ENCODE results near the gene OPCML. TPM values are rescaled to one million over a fixed set of nuclear protein-coding genes. Genes with fewer than 3 reads are reported as not detected.

The OPCML gene
- polyA plus RNA-seq, 1 donor (not counting 4 experiments of a cell fraction or from before 2014, with no cell fraction given) = 0.04 TPM

DNA sequence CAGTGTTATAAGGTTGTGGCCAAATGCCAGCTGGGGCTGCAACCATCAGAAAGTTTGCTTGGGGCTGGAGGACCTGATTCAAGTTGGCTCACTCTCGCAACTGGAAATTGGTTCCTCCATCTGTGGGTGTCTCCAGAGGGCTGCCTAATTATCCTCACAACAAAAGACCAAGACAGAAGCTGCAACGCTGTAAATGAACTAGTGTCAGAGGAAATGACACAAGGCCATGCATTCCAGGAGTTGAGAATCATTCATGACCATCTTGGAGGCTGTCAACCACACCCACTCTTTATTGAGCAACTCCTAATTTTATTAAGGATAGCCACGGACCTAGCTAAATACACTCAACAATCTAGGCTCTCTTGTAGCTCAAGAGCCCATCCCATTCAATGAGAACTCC, 1060.8 kb downstream of the OPCML start:
- Histone ChIP-seq H4K20me1 (ENCODE audit: control insufficient read depth, extremely low read depth, insufficient read depth, low read length) (no peaks in the 10 kb centered on the region), H3K27me3 (ENCODE audit: control insufficient read depth, extremely low read depth, insufficient read depth, low read length) (no peaks in the 10 kb centered on the region), H3K9ac (ENCODE audit: control insufficient read depth, extremely low read depth, insufficient read depth, low read length) (no peak overlapping the region), H3K9me1 (ENCODE audit: control insufficient read depth, extremely low read depth, insufficient read depth, low read length) (no peaks in the 10 kb centered on the region), H3K36me3 (ENCODE audit: control insufficient read depth in 2 of 2, extremely low read depth in 1 of 2, insufficient read depth in 2 of 2, low read length in 2 of 2) (no peaks in the 10 kb centered on the region), H3K4me1 (ENCODE audit: control insufficient read depth, extremely low read depth, insufficient read depth, low read length) (no peaks in the 10 kb centered on the region), H2AFZ (ENCODE audit: control insufficient read depth, low read length) (no peak overlapping the region), H3K9me3 (ENCODE audit: control insufficient read depth, low read depth, low read length) (peaks cover 3% of the 10 kb centered on the region), H3K4me3 (ENCODE audit: control insufficient read depth in 2 of 3, extremely low read depth in 1 of 3, insufficient read depth in 2 of 3, low read depth in 1 of 3, low read length in 3 of 3) (no peak overlapping the region), H3K79me2 (ENCODE audit: control insufficient read depth, insufficient read depth, low read length) (no peaks in the 10 kb centered on the region), H3K27ac (ENCODE audit: control insufficient read depth, insufficient read depth, low read length) (no peak overlapping the region), H3K4me2 (ENCODE audit: control insufficient read depth, extremely low read depth, insufficient read depth, low read depth, low read length) (no peak overlapping the region)
- TF ChIP-seq, protein P1, sequence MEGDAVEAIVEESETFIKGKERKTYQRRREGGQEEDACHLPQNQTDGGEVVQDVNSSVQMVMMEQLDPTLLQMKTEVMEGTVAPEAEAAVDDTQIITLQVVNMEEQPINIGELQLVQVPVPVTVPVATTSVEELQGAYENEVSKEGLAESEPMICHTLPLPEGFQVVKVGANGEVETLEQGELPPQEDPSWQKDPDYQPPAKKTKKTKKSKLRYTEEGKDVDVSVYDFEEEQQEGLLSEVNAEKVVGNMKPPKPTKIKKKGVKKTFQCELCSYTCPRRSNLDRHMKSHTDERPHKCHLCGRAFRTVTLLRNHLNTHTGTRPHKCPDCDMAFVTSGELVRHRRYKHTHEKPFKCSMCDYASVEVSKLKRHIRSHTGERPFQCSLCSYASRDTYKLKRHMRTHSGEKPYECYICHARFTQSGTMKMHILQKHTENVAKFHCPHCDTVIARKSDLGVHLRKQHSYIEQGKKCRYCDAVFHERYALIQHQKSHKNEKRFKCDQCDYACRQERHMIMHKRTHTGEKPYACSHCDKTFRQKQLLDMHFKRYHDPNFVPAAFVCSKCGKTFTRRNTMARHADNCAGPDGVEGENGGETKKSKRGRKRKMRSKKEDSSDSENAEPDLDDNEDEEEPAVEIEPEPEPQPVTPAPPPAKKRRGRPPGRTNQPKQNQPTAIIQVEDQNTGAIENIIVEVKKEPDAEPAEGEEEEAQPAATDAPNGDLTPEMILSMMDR (optimal IDR thresholded peaks at IDR 0.05 in 1 of 3, IDR thresholded peaks at IDR 0.05 in 1 of 3, conservative IDR thresholded peaks at IDR 0.05 in 1 of 3; ENCODE audit: extremely low read depth in 1 of 3, insufficient read depth in 2 of 3, low read length in 3 of 3) = no peak
- no peak for TF ChIP-seq EZH2 (IDR thresholded peaks at IDR 0.05; ENCODE audit: low read length)
- DNase-seq (ENCODE audit: low read depth, low spot score) (no peak), FAIRE-seq (no peak)
- dilution Hi-C loops (cut with MboI; ENCODE audit: extremely low pct_ligation_motif_present, low sequenced_read_pairs) = no loop called here

DNA sequence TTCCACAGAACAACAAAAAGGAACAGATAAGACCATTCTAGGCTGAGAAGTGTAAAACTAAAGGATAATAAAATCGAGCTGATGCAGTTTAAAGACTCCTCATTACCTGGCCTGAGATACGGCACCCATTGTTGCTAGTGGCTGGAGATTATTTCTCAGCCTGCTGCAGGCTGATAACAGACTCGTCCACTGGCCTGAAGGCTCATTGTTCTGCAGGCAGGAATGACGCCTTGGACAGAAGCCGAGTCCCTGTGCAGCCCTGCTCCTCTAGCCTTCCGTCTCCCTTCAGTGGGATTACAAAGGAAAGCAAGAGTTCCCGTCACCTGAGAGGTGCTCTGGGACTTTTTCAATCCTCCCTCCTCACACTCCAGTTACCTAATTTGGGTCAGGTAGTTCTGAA, 1065.3 kb downstream of the OPCML start:
- Histone ChIP-seq H3K4me1 (ENCODE audit: control insufficient read depth, extremely low read depth, insufficient read depth, low read length) (no peaks in the 10 kb centered on the region), H3K4me3 (ENCODE audit: control insufficient read depth in 2 of 3, extremely low read depth in 1 of 3, insufficient read depth in 2 of 3, low read depth in 1 of 3, low read length in 3 of 3) (no peak overlapping the region), H3K9me3 (ENCODE audit: control insufficient read depth, low read depth, low read length) (peaks cover 3% of the 10 kb centered on the region), H4K20me1 (ENCODE audit: control insufficient read depth, extremely low read depth, insufficient read depth, low read length) (no peaks in the 10 kb centered on the region), H3K27ac (ENCODE audit: control insufficient read depth, insufficient read depth, low read length) (no peak overlapping the region), H2AFZ (ENCODE audit: control insufficient read depth, low read length) (no peak overlapping the region), H3K9me1 (ENCODE audit: control insufficient read depth, extremely low read depth, insufficient read depth, low read length) (no peaks in the 10 kb centered on the region), H3K79me2 (ENCODE audit: control insufficient read depth, insufficient read depth, low read length) (no peaks in the 10 kb centered on the region), H3K9ac (ENCODE audit: control insufficient read depth, extremely low read depth, insufficient read depth, low read length) (no peak overlapping the region), H3K36me3 (ENCODE audit: control insufficient read depth in 2 of 2, extremely low read depth in 1 of 2, insufficient read depth in 2 of 2, low read length in 2 of 2) (no peaks in the 10 kb centered on the region), H3K4me2 (ENCODE audit: control insufficient read depth, extremely low read depth, insufficient read depth, low read depth, low read length) (no peak overlapping the region), H3K27me3 (ENCODE audit: control insufficient read depth, extremely low read depth, insufficient read depth, low read length) (no peaks in the 10 kb centered on the region)
- DNase-seq (ENCODE audit: low read depth, low spot score) (no peak), FAIRE-seq (no peak)
- dilution Hi-C loops (cut with MboI; ENCODE audit: extremely low pct_ligation_motif_present, low sequenced_read_pairs) = no loop called here
- TF ChIP-seq EZH2 (IDR thresholded peaks at IDR 0.05; ENCODE audit: low read length) = no peak
- TF ChIP-seq, protein P1 (optimal IDR thresholded peaks at IDR 0.05 in 1 of 3, IDR thresholded peaks at IDR 0.05 in 1 of 3, conservative IDR thresholded peaks at IDR 0.05 in 1 of 3; ENCODE audit: extremely low read depth in 1 of 3, insufficient read depth in 2 of 3, low read length in 3 of 3) = no peak

Measured in keratinocyte (primary cell).